Measurements from ENCODE around the gene SRBD1.
A peak's percentile ranks its signal among the peaks of the same experiment; 100 is the strongest.

SRBD1 gene

GRCh38 chr2:45409677-45410076 lies 201.4 kb downstream of the SRBD1 start:
- WGBS: no CpG with 5 or more reads among the region's 1 CpG
- Histone ChIP-seq H4K8ac (ENCODE audit: low read length) (no peak overlapping the region), H4K91ac (ENCODE audit: low read length) (no peak overlapping the region), H3K4me2 (ENCODE audit: low read length, poor library complexity, severe bottlenecking) (no peak overlapping the region), H3K23ac (ENCODE audit: low read length in 2 of 2) (no peak overlapping the region), H3K27ac (ENCODE audit: low read length, poor library complexity, severe bottlenecking) (no peak overlapping the region), H2BK5ac (ENCODE audit: low read depth, low read length, poor library complexity, severe bottlenecking) (no peak overlapping the region), H3K18ac (ENCODE audit: low read depth in 1 of 2, low read length in 2 of 2) (no peak overlapping the region), H2AK5ac (ENCODE audit: low read length, severe bottlenecking) (no peak overlapping the region), H3K9ac (ENCODE audit: low read length) (no peak overlapping the region), H2BK120ac (ENCODE audit: low read depth, low read length) (no peak overlapping the region), H3K4ac (ENCODE audit: low read depth in 1 of 2, low read length in 2 of 2) (no peak overlapping the region), H3K36me3 (ENCODE audit: control insufficient read depth in 1 of 2, insufficient read depth in 2 of 2, low read depth in 1 of 2, low read length in 2 of 2) (peaks cover 3 to 9% of the 10 kb centered on the region in 2 experiments), H3K14ac (ENCODE audit: low read length in 2 of 2) (no peak overlapping the region), H3K4me3 (ENCODE audit: insufficient read depth in 1 of 2, low read depth in 1 of 2, low read length in 2 of 2) (no peak overlapping the region), H3K4me1 (ENCODE audit: control insufficient read depth, insufficient read depth, low read depth, low read length) (no peaks in the 10 kb centered on the region), H2BK15ac (ENCODE audit: low read depth, poor library complexity, severe bottlenecking) (no peak overlapping the region), H2BK12ac (ENCODE audit: low read length in 2 of 2) (no peak overlapping the region), H2AFZ (ENCODE audit: low read depth, low read length) (no peak overlapping the region), H3K27me3 (ENCODE audit: control insufficient read depth in 1 of 2, insufficient read depth in 1 of 2, low read length in 2 of 2) (no peaks in the 10 kb centered on the region), H3K9me3 (ENCODE audit: control insufficient read depth, low read length) (no peaks in the 10 kb centered on the region), H3K79me1 (replicated peaks; ENCODE audit: low read length, poor library complexity, severe bottlenecking) (no peaks in the 10 kb centered on the region)
- no peak for DNase-seq

GRCh38 chr2:45406621-45407020 lies 204.4 kb downstream of the SRBD1 start:
- Histone ChIP-seq H3K23ac (ENCODE audit: low read length in 2 of 2) (no peak overlapping the region), H3K9me3 (ENCODE audit: control insufficient read depth, low read length) (no peaks in the 10 kb centered on the region), H3K4me1 (ENCODE audit: control insufficient read depth, insufficient read depth, low read depth, low read length) (no peaks in the 10 kb centered on the region), H3K27ac (ENCODE audit: low read length, poor library complexity, severe bottlenecking) (no peak overlapping the region), H3K18ac (ENCODE audit: low read depth in 1 of 2, low read length in 2 of 2) (no peak overlapping the region), H3K4ac (ENCODE audit: low read depth in 1 of 2, low read length in 2 of 2) (no peak overlapping the region), H2BK12ac (ENCODE audit: low read length in 2 of 2) (no peak overlapping the region), H3K27me3 (ENCODE audit: control insufficient read depth in 1 of 2, insufficient read depth in 1 of 2, low read length in 2 of 2) (no peaks in the 10 kb centered on the region), H2AK5ac (ENCODE audit: low read length, severe bottlenecking) (no peak overlapping the region), H3K14ac (ENCODE audit: low read length in 2 of 2) (no peak overlapping the region), H3K36me3 (ENCODE audit: control insufficient read depth in 1 of 2, insufficient read depth in 2 of 2, low read depth in 1 of 2, low read length in 2 of 2) (peaks cover 0 to 9% of the 10 kb centered on the region in 2 experiments), H2BK15ac (ENCODE audit: low read depth, poor library complexity, severe bottlenecking) (no peak overlapping the region), H3K4me3 (ENCODE audit: insufficient read depth in 1 of 2, low read depth in 1 of 2, low read length in 2 of 2) (no peak overlapping the region), H2BK120ac (ENCODE audit: low read depth, low read length) (no peak overlapping the region), H4K8ac (ENCODE audit: low read length) (no peak overlapping the region), H3K9ac (ENCODE audit: low read length) (no peak overlapping the region), H2AFZ (ENCODE audit: low read depth, low read length) (no peak overlapping the region), H3K4me2 (ENCODE audit: low read length, poor library complexity, severe bottlenecking) (no peak overlapping the region), H3K79me1 (replicated peaks; ENCODE audit: low read length, poor library complexity, severe bottlenecking) (no peaks in the 10 kb centered on the region), H2BK5ac (ENCODE audit: low read depth, low read length, poor library complexity, severe bottlenecking) (no peak overlapping the region), H4K91ac (ENCODE audit: low read length) (no peak overlapping the region)
- WGBS: no CpG with 5 or more reads among the region's 2 CpGs
- no peak for DNase-seq

- no peak overlapping the region for H3K18ac ChIP-seq (ENCODE audit: low read depth in 1 of 2, low read length in 2 of 2)
- no peaks in the 10 kb centered on the region for H3K79me1 ChIP-seq (replicated peaks; ENCODE audit: low read length, poor library complexity, severe bottlenecking)
- peak; percentile 19 for DNase-seq
- H2BK120ac ChIP-seq (ENCODE audit: low read depth, low read length): no peak overlapping the region
- H3K14ac ChIP-seq (ENCODE audit: low read length in 2 of 2): no peak overlapping the region
- no peaks in the 10 kb centered on the region for H3K4me1 ChIP-seq (ENCODE audit: control insufficient read depth, insufficient read depth, low read depth, low read length)
- no peak overlapping the region for H3K4me3 ChIP-seq (ENCODE audit: insufficient read depth in 1 of 2, low read depth in 1 of 2, low read length in 2 of 2)
- H2AK5ac ChIP-seq (ENCODE audit: low read length, severe bottlenecking): no peak overlapping the region
- no peak overlapping the region for H4K91ac ChIP-seq (ENCODE audit: low read length)
- no peaks in the 10 kb centered on the region for H3K9me3 ChIP-seq (ENCODE audit: control insufficient read depth, low read length)
- WGBS: 89% methylated on average over 3 of the region's 3 CpGs
- no peak overlapping the region for H2BK12ac ChIP-seq (ENCODE audit: low read length in 2 of 2)
- H3K4ac ChIP-seq (ENCODE audit: low read depth in 1 of 2, low read length in 2 of 2): no peak overlapping the region
- no peak overlapping the region for H4K8ac ChIP-seq (ENCODE audit: low read length)
- peak overlapping the region; percentile 43 for H3K27ac ChIP-seq (ENCODE audit: low read length, poor library complexity, severe bottlenecking)
- no peak overlapping the region for H3K4me2 ChIP-seq (ENCODE audit: low read length, poor library complexity, severe bottlenecking)
- no peaks in the 10 kb centered on the region for H3K36me3 ChIP-seq (ENCODE audit: control insufficient read depth in 1 of 2, insufficient read depth in 2 of 2, low read depth in 1 of 2, low read length in 2 of 2)
- no peak overlapping the region for H2AFZ ChIP-seq (ENCODE audit: low read depth, low read length)
- H3K9ac ChIP-seq (ENCODE audit: low read length): no peak overlapping the region
- H3K23ac ChIP-seq (ENCODE audit: low read length in 2 of 2): no peak overlapping the region
- H3K27me3 ChIP-seq (ENCODE audit: control insufficient read depth in 1 of 2, insufficient read depth in 1 of 2, low read length in 2 of 2): no peaks in the 10 kb centered on the region
- no peak overlapping the region for H2BK15ac ChIP-seq (ENCODE audit: low read depth, poor library complexity, severe bottlenecking)
- H2BK5ac ChIP-seq (ENCODE audit: low read depth, low read length, poor library complexity, severe bottlenecking): no peak overlapping the region
Observed at GRCh38 chr2:45404807-45405297, 206.2 kb downstream of the SRBD1 start.

GRCh38 chr2:45403036-45403435 lies 208.0 kb downstream of the SRBD1 start:
- Histone ChIP-seq H3K18ac (ENCODE audit: low read depth in 1 of 2, low read length in 2 of 2) (no peak overlapping the region), H3K4me3 (ENCODE audit: insufficient read depth in 1 of 2, low read depth in 1 of 2, low read length in 2 of 2) (no peak overlapping the region), H2AFZ (ENCODE audit: low read depth, low read length) (no peak overlapping the region), H2BK5ac (ENCODE audit: low read depth, low read length, poor library complexity, severe bottlenecking) (no peak overlapping the region), H2BK120ac (ENCODE audit: low read depth, low read length) (no peak overlapping the region), H3K27me3 (ENCODE audit: control insufficient read depth in 1 of 2, insufficient read depth in 1 of 2, low read length in 2 of 2) (no peaks in the 10 kb centered on the region), H2AK5ac (ENCODE audit: low read length, severe bottlenecking) (no peak overlapping the region), H2BK15ac (ENCODE audit: low read depth, poor library complexity, severe bottlenecking) (no peak overlapping the region), H3K4ac (ENCODE audit: low read depth in 1 of 2, low read length in 2 of 2) (no peak overlapping the region), H3K36me3 (ENCODE audit: control insufficient read depth in 1 of 2, insufficient read depth in 2 of 2, low read depth in 1 of 2, low read length in 2 of 2) (no peaks in the 10 kb centered on the region), H3K23ac (ENCODE audit: low read length in 2 of 2) (no peak overlapping the region), H3K4me1 (ENCODE audit: control insufficient read depth, insufficient read depth, low read depth, low read length) (no peaks in the 10 kb centered on the region), H3K14ac (ENCODE audit: low read length in 2 of 2) (no peak overlapping the region), H4K8ac (ENCODE audit: low read length) (no peak overlapping the region), H2BK12ac (ENCODE audit: low read length in 2 of 2) (no peak overlapping the region), H3K9ac (ENCODE audit: low read length) (no peak overlapping the region), H3K4me2 (ENCODE audit: low read length, poor library complexity, severe bottlenecking) (no peak overlapping the region), H3K9me3 (ENCODE audit: control insufficient read depth, low read length) (no peaks in the 10 kb centered on the region), H3K79me1 (replicated peaks; ENCODE audit: low read length, poor library complexity, severe bottlenecking) (no peaks in the 10 kb centered on the region), H4K91ac (ENCODE audit: low read length) (no peak overlapping the region), H3K27ac (ENCODE audit: low read length, poor library complexity, severe bottlenecking) (no peak overlapping the region)
- peak; percentile 36 for DNase-seq
